HG03354 (cell line): ENCODE measurements around the gene TCAP.

ENCODE experiments used
- ATAC-seq: cut with Tn5 transposase; IDR thresholded peaks from one replicate; pipeline ENCODE4 v1.9.1; 2021; ENCODE audit warnings: mild to moderate bottlenecking; ENCODE audit not compliant: unreplicated experiment, poor library complexity, severe bottlenecking

TCAP gene

DNA sequence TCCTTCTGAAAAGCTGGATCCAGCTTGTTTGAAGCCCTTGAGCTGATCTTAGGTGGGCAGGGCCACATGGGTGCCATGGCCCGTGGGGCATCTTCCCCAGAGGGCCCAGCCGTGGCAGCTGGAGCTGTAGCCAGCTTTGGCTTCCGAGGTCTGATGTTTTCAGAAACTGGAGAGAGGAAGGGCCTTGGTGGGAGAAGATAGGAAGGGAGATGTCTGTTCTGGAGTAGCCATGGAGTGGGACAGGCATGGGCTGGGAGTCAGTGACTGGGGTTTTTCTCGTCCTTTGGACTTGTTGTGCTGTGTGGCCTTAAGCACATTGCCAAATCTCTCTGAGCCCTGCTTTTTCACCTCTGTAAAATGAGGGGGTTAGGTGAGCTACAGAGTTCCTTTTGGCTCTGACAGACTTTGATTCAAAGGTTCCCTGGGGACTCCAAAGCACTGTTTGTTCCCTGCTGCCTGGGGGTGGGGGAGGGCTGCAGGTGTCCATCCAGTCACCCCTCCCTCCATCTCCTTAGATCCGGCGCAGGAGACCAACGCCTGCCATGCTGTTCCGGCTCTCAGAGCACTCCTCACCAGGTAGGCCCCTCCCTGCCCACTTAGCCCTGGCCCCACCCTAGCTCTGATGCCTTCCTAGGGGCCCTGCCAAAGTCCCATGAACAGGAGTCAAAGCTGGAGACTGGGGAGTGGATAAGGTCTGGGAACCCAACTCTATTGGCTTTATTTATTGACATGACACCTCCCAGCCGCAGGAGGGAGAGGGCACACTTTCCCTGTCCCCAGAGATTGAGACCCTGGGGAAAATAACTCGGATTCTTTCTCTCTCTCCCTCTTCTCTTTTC is 36.3 kb upstream of the TCAP start:
- no peak for ATAC-seq

DNA sequence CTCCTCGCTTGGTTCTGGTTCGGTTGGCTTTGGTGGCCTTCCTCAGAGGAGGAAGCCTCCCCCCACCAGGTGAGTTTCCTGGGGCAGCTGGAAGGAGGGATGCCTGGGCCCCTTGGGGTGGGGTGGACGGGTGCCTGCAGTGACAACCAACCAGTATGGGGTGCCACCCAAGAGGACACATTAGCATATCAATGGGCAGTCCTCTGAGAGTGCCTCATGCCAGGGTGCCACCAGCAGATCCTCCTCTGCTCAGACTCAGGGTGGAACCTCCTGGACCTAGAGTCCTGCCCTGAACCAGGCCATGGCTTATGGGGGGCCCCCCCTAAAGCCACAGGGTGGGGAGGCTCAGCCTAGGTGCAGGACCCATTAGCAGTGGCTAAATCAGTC is 35.7 kb upstream of the TCAP start:
- no peak for ATAC-seq

DNA sequence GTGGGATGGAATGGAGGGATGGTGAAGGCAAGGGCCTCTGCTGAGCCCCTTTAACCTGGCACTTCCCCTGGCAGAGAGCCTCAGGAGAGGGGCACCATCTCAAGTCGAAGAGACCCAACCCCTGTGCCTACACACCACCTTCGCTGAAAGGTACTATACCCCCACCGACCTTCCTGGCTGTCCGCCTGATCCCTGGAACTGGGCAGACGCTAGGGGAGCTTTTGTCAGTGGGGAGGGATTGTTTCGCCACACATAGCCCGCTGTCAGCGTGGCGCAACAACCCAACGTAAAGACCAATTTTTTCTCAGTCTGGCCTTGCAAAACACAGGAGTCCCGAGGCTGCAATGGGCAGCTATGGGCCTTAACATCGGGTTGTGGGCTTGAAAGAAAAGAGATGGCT is 35.3 kb upstream of the TCAP start:
- ATAC-seq, result no peak

DNA sequence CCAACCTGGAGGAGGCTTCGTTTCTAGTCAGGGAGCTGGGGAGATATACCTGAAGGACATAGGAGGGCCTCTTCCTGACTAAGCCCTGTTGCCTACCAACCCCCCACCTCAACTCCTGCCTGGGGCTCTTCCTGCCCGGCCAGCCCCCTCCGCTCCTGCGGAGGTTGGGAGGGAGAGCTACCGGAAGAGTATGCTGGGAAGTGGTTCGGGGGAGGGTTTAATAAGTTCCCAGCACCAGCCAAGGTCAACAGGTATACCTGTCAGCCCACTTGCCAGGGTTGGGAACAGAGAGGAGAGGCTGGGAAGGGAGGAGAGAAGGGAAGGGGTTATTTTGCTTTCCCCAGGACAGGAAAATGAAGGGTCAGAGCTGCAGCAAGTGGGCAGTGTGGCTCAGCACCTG is 33.7 kb upstream of the TCAP start:
- ATAC-seq, result no peak

DNA sequence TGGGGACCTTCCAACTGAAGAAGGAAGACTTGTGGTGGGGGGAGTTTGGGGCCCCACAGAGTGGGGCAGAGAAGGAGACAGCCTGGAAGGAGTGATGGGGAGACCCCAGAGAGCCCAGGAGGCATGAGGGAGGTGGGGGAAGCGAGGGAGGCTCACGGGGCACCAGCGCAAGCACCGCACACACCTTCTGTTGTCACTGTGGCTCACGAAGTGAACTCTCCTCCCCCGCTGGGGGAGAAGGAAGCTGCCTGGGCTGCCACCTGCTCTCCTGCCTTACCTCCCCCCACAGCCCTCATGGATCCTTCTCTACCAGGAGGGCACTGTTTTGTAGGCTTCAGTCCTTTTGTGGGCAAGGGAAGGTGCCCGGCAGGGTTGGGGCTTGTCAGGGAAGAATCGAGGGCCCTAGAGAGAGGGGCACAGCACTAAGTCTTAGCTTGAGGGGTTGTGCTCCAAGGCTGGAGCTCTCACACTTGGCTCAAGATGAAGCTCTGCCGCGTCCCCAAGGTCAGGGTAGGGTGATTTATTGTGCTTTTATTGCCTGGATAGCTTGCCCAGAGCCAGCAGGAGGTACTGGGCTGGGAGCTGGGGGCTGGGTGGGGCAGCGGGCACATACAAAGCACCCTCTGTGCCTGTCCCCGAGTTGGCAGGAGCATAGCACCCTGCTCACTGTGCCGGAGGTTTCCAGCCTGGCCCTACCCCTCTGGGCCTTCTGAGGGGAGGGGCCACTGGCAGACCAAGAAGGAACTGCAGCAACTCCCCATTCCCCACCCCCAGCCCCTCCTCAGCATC is 32.8 kb upstream of the TCAP start:
- ATAC-seq, result no peak

DNA sequence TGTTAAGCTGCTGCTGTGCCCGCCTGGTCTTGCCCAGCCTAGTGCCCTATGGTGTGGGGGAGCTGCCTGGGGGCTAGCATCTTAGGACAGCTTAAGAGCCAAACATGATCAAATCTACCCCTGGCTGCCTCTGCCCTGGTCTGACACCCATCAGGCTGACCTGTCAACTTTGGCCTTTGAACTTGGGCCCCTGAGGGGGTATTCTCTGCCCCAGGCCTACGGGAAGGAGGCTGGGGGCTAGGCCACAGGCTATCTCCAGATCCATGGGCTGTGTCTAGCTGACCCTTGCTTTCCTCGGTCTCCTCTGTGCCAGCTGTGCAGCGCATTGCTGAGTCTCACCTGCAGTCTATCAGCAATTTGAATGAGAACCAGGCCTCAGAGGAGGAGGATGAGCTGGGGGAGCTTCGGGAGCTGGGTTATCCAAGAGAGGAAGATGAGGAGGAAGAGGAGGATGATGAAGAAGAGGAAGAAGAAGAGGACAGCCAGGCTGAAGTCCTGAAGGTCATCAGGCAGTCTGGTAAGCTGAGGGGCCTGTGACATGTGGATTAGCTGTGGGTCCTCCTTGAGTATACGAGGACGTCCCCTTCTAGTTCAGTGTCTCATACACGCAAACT is 31.5 kb upstream of the TCAP start:
- ATAC-seq, result no peak

DNA sequence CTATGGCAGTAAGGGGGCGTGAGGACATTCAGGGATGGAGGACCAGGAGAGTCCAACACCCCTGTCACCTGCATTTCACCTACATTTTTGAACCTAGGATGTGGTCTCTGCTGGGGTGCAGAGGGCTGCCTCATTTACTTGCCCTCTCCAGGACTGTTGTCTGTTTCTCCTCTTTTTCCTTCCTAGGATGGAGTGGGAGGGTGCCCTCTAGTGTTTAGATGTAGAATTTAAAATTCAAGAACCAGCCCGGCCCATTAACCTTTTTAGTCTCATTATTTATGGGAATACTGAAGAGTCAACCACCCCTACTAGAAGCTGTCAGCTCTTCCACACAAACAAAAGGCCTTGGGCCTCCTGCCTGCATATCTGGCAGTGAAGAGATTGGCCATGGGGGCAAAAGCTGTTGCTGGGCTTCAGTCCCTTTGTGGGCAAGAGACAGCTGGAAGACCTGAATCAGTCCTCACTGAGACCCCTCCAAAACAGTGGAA is 30.7 kb upstream of the TCAP start:
- no peak for ATAC-seq

DNA sequence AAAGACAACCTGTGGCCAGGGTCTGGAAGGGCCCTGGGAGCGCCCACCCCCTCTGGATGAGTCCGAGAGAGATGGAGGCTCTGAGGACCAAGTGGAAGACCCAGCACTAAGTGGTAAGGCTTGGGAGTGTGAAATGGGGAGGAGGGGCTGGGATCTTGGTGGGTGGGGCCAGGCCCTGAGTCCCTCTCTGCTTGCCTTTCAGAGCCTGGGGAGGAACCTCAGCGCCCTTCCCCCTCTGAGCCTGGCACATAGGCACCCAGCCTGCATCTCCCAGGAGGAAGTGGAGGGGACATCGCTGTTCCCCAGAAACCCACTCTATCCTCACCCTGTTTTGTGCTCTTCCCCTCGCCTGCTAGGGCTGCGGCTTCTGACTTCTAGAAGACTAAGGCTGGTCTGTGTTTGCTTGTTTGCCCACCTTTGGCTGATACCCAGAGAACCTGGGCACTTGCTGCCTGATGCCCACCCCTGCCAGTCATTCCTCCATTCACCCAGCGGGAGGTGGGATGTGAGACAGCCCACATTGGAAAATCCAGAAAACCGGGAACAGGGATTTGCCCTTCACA is 29.5 kb upstream of the TCAP start:
- ATAC-seq, result no peak

DNA sequence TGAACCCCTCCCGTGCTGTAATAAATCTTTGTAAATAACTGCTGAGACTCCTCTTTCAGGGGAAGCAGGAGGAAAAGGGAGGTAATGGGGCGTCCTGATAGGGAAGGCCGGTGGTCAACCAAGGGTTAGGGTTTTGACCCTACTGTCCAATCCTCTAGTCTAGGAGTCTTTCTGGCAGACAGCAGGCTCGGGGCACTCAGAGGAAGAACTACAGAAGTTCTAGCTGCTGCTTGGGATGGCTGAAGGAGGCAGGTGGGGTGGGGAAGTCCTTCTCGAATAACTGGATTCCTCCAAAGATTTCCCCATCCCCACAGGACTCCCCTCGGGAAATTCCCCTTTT is 28.6 kb upstream of the TCAP start:
- peak; percentile 9 for ATAC-seq

DNA sequence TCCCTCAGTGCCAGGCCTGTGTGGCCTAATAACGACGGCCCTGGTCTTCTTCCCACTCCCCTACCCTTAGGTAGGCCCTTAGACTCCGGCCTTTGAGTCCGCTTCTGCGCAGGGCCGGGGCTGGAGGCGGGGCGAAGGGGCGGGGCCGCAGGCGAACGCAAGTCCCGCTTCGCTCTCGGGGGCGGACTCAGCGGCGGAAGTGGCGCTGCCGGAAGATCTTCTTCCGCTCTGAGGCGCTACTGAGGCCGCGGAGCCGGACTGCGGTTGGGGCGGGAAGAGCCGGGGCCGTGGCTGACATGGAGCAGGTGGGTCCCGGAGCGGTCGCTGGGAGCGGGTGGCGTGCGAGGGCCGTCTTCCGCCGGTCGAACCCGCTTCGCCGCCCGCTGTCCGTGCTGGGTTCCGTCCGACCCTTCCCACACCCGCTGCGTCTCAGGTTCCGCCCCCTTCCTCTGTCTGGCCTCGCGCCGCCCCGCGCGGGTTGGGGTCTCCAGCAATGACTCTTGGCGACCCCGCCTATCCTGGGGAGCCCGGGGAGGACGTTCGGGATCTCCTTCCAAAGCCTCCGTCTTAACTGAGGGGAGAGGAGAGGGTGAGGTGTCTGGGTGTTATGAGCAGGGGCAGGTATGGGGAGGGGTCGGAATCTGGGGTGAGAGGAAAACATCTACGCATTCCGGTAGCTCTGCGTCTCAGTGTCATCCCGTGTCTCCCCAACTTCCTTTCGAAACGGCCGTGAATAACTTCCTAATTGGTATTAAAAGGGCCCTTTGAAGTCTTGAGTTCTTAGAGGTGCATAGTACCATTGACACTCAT is 28.0 kb upstream of the TCAP start, which contains the start of gene STARD3:
Gene STARD3, plus strand, starts transcription at position 218 of the 810 bp plus-strand sequence. CDS start 16,388 bp downstream, outside the sequence.
- ATAC-seq, result peak; percentile 80

DNA sequence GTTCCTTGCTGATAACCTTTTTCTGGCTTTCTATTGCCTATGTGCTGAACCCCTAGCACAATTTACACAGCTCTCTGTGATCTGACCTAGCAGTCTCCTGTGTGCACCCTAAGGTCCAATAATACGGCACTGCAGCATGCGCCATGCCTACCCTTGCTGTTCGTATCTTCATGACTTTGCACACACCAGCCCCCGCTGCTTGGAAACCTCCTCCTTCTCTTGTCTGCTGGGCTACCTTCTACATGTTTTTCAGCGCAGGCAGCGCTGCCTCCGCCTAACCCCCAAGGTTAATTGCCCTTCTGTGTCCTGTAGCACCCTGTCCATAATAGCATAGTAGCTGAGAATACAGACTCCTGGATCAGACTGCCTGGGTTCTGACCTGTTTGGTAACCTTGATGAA is 26.8 kb upstream of the TCAP start:
- no peak for ATAC-seq

DNA sequence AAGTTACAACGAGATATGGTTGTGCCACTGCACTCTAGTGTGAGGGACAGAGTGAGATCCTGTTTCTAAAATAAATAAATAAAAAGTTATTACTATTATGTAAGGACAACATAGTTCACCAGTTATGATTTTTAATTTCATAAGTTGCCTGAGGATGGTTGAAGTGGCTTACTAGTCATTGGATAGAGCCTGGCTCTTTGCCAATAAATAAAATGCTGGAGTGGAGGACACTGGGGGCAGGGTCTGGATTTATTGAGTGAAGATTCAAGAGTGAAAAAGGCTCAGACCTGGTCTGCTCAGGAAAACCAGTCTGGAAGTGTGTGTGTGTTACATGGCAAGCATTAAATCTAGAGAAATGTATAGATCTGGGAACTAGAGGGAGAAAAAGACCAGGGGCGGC is 26.1 kb upstream of the TCAP start:
- no peak for ATAC-seq

DNA sequence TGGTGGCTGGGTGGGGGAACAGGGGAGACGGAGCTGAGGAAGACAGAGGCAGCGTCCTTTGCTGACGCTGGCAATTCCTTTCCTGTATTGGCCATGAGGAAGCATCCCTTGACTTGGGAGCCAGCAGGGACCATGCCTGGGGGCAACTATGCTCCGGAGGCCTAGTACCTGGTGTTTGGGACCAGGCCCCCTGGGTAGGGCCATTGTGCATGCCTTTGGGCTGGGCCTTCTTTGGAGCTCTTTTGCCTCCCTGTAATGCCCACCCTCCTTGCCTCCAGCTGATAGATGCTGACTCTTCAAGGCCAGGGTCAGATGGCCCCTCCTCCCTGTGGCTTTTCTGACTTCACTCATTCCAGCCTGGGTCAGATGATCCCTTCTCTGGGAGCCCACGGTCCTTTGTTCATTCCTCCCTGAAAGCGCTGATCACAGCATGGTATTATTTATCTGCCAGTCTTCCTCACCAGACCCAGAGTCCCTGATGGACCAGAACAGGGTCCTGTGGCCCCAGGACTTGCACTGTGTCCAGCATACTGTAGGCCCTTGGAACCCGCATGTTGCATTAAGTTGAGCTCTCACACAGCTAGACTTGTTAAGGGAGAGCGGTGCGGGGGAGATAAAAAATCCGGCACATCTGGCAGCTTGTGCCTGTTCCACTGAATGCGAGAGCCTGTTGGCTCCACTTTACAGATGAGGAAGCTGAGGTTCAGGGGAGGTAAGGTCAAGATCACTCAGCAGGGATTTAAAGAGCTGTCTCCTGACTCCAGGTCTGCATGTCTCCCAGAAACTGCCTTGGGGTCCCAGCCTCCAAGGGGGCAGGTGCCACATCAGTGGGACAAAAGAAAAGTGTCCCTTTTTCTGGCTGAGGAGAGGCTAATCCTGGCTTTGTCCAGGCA is 25.3 kb upstream of the TCAP start:
- ATAC-seq, result no peak

DNA sequence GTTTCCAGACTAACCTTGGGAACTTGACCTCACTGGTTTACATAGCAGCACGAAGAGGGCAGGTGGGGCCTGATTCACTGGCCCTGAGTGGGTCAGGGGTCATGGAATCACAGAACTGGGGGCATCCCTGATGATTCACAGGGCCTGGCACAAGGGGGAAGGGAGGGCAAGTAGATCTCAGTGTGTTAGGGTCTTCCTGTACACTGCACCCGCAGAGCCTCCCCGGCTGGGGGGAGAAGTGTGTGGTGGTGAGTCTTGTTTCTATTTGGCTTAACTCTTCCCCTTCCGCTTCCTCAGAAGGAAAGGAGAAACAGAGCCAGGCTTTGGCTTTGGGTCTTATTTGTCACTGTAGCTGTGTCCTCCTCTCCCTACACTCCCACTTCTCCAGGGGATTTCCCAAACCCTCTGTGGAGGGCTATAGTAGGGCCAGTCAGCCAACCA is 24.5 kb upstream of the TCAP start:
- ATAC-seq, result no peak

DNA sequence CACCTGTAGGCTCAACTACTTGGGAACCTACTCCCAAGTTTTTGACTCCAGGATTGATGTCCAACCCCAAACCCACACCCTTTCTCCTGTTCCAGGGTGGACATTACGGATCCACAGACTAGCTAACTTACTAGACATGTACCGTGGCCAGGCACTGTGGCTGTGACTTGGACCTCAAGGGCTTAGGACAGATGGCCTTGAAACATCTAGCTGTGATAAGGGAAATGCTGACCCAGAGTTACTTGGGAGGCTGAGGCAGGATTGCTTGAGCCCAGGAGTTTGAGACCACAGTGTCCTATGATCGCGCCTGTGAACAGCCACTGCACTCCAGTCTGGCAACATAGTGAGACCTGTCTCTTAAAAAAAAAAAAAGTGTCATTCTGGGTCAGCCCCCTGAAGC is 24.1 kb upstream of the TCAP start:
- no peak for ATAC-seq

DNA sequence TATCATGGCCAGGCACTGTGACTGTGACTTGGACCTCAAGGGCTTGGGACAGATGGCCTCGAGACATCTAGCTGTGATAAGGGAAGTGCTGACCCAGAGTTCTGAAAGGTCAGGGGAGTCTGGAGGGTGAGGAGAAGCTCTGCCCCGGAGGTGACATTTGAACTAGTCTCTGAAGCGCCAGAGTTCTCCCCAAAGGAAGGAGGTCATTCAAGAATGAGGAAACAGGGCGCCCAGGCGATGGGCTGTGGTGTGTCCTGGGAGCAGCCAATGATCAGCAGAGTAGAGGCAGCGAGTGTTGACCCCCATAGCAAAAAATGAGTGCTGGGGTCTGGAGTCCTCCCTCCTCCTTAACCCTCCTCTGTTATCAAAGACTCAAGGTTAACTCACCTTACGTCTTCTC is 23.3 kb upstream of the TCAP start:
- no peak for ATAC-seq

DNA sequence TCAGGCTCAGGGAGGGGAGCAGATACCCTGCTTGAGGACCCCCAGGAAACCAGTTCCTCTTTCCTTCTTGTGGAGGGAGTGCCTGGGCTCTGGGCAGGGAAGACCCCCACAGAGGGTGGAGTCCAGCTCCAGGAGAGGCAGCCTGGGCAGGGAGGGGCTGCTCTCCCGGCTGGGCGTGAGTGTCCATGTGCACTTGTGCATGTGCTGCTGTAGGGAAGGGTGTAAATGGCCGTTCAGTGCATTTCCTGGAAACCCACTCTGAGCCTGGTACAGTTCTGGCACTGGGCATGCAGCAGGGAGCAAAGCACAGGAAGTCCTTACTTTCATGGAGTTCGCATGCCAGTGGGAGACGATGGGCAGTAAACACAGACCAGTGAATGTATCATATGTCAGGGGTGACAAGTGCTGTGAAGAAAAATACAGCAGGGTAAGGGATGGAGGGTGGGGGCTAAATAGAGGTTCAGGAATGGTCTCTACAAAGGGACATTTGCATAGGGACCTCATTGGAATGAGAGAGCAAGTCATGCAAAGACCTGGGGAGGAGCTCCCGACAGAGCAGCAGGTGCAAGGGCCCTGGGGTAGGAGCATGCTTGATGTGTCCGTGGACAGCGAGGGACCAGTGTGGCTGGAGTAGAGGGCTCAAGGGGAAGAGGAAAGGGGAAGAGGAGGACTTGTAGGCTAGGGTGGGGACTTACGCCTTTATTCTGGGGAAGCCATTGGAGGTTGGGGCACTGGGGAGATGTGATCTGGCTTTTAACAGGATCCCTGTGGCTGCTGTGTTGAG is 22.7 kb upstream of the TCAP start:
- no peak for ATAC-seq

DNA sequence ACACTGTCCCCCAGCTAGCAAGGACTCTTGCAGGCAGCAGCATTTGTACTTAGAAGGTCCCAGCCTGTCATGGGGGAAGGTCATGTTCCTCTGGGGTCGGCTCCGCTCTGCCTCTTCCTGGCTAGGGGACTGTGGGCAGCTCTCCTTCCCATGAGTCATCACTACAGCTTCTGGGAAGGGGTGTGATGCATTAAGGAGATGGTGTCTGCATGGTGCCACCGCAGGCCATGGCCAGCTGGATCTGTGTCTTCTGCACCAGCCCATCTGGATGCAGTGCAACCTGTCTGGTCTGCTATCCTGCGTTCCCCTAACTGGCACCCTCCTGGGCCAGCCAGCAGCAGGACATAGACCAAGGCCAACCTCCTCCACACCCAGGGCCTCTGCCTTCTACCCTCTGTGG is 21.9 kb upstream of the TCAP start:
- ATAC-seq, result no peak
